GM20431 (cell line): ENCODE measurements around the gene SKA1.
"Not testable (repeated sequence)": the region's sequence is repeated elsewhere in the genome, so short reads cannot be mapped to it uniquely, and the experiment has no call there.

Source experiments
- in situ Hi-C: fragments of 300-500 bp; cut with MseI, MboI; formaldehyde crosslinking; loops from one replicate; pipeline ENCODE4 v1.15.0; 2020; ENCODE audit warnings: low sequenced_read_pairs; ENCODE audit not compliant: unreplicated experiment

The SKA1 gene

DNA sequence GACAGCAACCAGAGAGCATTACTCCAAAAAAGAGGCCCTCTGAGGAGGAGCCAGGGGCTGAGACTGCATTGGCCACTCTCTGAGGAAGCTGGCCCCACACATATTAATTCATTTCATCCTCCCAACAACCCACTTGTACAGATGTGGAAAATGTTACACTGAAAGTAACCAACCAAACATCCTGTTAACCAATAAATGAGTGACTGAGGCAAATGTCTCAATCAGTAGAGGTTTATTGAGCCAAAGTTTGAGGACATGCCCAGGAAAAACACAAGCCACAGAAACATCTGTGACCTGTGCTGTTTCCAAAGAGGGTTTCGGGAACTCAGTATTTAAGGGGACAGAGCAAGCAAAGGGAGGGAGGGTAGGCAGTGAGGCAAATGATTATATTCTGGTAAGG, 53.0 kb downstream of the SKA1 start:
- in situ Hi-C loops: no loop called here

DNA sequence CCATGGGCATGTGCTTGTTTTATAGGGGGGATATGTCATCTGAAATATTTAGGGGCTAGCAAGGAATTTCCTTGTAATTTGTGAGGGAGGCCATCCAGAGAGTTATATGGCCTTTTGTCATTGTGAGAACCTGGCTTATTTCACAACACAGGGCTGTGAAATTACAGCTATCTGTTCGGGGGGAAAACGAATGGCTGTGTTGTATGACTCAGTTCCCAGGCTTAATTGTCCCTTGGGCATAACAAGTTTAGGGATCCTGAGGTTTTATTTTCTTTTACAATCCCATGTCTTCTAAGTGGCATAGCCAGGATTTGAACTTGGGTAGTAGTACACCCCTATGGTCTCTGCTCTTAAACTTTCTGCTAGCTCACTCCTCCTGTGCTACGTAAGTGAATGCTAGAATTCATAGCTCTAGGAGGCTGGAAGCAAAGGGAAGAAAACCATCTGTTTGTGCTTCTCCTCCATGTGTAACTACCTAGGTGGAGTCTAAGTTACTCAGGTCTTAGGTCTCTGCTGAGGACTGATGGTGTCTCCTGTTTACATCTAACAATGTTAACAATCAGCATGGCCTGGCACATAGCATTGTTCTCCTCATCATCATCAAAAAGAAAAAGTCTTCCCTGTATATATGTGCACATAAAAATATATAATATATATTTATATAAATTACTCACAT, 53.8 kb downstream of the SKA1 start:
- in situ Hi-C loops: no loop called here

DNA sequence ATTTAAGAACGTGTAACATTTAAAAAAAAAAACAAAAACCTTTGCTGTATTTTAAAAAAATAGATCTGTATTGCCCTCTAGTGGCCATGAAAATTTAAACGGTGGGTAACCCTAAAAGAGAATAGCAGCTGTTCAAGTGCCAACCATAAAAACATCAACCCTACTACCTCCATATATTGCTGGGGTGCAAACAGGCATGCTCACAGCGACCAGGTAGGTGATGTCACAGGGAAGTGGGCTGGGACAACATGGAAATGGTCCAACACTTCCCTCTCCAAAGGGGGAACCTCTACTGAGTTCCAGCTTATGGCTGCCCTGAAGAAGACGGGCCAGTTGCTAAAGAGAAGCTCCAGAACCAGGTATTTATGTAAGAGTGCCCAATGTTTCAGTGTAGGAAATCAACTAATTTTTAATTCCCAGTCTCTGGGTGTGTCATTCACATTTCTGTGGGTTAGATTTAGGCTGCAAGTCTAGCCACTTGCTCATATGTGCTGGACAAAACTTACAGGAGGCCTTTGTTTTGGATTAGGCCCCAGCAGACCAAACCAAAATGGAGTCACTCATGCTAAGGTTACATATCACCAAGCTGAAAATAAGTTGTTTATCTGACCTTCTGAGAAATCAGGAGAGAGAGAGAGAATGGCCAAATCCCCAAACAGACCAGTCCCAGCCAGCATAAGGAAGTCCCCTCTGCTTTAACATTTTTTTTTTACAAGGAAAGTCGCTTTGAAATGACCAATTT, 54.5 kb downstream of the SKA1 start:
- in situ Hi-C loops: no loop called here

DNA sequence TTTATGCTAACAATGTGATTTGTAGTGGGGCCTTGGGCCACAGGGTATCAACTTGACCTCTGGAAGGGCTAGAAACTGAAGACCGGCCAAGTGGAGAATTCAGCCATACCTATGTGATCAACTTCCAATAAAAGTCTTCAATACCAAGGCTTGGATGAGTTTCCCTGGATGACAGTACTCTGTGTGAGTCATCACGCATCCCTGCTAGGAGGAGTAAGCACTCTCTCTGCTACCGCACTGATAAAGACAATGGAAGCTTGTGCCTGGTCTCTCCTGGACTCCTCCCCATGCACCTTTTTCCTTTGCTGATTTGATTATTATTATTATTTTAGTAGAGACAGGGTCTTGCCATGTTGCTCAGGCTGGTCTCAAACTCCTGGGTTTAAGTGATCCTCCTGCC, 58.1 kb downstream of the SKA1 start:
- in situ Hi-C loops: no loop called here

DNA sequence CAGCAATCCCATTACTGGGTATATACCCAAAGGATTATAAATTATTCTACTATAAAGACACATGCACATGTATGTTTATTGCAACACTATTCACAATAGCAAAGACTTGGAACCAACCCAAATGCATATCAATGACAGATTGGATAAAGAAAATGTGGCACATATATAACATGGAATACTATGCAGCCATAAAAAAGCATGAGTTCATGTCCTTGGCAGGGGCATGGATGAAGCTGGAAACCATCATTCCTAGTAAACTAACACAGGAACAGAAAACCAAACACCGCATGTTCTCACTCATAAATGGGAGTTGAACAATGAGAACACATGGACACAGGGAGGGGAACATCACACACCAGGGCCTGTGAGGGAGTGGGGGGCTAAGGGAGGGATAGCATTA, 61.9 kb downstream of the SKA1 start:
- in situ Hi-C loops: not testable (repeated sequence)

DNA sequence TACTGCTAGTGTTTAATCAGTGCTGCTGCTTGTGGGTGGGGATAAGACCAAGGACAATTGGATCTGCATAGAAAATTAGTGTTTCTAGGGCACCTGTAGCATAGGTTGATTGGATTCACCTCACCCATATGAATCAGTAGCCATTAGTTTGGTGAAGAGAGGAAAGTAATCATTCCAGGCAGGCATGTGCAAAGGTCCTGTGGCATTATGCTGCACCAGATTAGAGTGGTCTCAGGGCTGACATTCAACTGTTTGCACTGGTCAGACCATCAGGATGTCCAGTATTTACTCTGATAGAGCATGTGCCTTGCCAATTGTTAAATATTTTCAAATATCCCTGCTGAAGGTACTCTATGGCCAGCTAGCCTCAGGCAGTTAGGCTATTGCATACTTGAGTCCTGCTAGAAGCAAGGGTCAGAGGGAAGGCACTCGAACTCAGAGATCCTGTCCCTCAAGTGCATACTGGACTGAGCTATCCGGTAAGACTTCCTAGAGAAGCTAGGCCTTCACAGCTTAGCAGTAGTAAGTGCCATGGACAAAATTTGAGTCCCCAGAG, 64.7 kb downstream of the SKA1 start:
- in situ Hi-C loops: no loop called here

DNA sequence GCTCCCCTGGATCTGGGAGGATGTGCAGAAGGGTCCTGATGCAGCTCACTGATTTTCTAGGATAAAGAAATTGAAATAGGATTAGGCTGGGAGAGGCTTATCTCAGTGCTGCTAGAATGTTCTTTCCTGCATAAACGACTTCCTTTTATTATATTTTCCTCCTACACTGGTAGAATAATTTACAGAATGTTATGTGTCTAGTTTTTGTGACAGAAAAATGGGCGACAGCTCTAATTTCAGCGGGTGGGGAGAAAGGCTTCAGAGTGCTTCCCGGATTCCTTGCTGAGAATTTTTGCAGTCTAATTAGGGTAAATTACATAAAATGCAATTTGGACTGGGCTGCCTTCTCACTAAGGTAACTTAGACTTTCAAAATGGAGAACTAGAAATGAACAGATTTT, 66.2 kb downstream of the SKA1 start:
- in situ Hi-C loops: no loop called here

DNA sequence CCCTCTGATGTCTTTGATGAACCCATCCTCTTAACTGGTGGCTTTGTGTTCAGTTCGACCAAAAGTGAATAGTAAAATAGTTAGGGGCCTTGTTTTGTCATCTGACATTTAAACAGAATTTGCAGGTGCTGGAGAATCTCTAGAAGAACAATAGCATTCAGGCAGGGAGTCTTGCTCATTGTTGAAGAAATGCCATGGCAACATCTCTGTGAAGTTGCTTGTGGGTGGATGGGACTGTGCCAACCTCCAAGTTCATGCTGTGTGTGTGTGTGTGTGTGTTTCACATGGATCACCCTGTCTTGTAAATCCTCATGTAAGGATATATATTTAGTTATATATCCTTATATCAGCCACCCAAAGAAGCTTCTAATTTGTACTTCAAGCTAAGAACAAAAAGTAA, 66.7 kb downstream of the SKA1 start:
- in situ Hi-C loops: no loop called here
